ENCODE data around the gene YTHDC2.

The YTHDC2 gene

GRCh38 chr5:113488645-113489184 lies 24.8 kb upstream of the YTHDC2 start:
- no peak for TF ChIP-seq CTCF (conservative IDR thresholded peaks at IDR 0.05; ENCODE audit: low read length)
- H3K4me3 ChIP-seq (ENCODE audit: low read length) = peak overlapping the region; percentile 86
- DNase-seq (ENCODE audit: low read depth) = no peak

- no peak overlapping the region for H3K4me3 ChIP-seq (ENCODE audit: low read length)
- no peak for TF ChIP-seq CTCF (conservative IDR thresholded peaks at IDR 0.05; ENCODE audit: low read length)
- peak; percentile 98 for DNase-seq (ENCODE audit: low read depth)
Observed at GRCh38 chr5:113489299-113489698, 24.2 kb upstream of the YTHDC2 start.

- no peak for DNase-seq (ENCODE audit: low read depth)
- no peak for TF ChIP-seq CTCF (conservative IDR thresholded peaks at IDR 0.05; ENCODE audit: low read length)
- no peak overlapping the region for H3K4me3 ChIP-seq (ENCODE audit: low read length)
Observed at GRCh38 chr5:113490317-113490716, 23.2 kb upstream of the YTHDC2 start.

- no peak for TF ChIP-seq CTCF (conservative IDR thresholded peaks at IDR 0.05; ENCODE audit: low read length)
- H3K4me3 ChIP-seq (ENCODE audit: low read length) = no peak overlapping the region
- no peak for DNase-seq (ENCODE audit: low read depth)
Observed at GRCh38 chr5:113491022-113491421, 22.5 kb upstream of the YTHDC2 start.

- no peak for TF ChIP-seq CTCF (conservative IDR thresholded peaks at IDR 0.05; ENCODE audit: low read length)
- no peak overlapping the region for H3K4me3 ChIP-seq (ENCODE audit: low read length)
- DNase-seq (ENCODE audit: low read depth) = no peak
Observed at GRCh38 chr5:113493446-113493845, 20.0 kb upstream of the YTHDC2 start.

GRCh38 chr5:113495422-113495841 lies 18.1 kb upstream of the YTHDC2 start:
- no peak overlapping the region for H3K4me3 ChIP-seq (ENCODE audit: low read length)
- no peak for TF ChIP-seq CTCF (conservative IDR thresholded peaks at IDR 0.05; ENCODE audit: low read length)
- peak; percentile 5 for DNase-seq (ENCODE audit: low read depth)

GRCh38 chr5:113502073-113502472 lies 11.4 kb upstream of the YTHDC2 start:
- no peak for TF ChIP-seq CTCF (conservative IDR thresholded peaks at IDR 0.05; ENCODE audit: low read length)
- DNase-seq (ENCODE audit: low read depth) = no peak
- no peak overlapping the region for H3K4me3 ChIP-seq (ENCODE audit: low read length)
